NCI-H2196 (cell line): ENCODE data around the gene RFX1.

Source experiments
- DNase-seq: peaks from one replicate; lab custom pipeline; 2025; ENCODE audit not compliant: unreplicated experiment; lab: John Stamatoyannopoulos, UW

The RFX1 gene

GRCh38 chr19:13914777-13915176 is 91.3 kb downstream of the RFX1 start:
- no peak for DNase-seq

- DNase-seq, result no peak
Measured at GRCh38 chr19:13913352-13913751, 92.8 kb downstream of the RFX1 start.
